Peyer's patch (tissue), 4 donors: ENCODE results near the gene BAHD1.

Source experiments
- CTCF ChIP-seq, 6 experiments: fragments of 450-650 bp in 4 of 6; fragments of 200-600 bp in 2 of 6; sonication (generic) in 1 of 6; IDR thresholded peaks; one replicate each; pipeline ENCODE4 v1.5.1; 2017 to 2019; ENCODE audit warnings: antibody characterized with exemption in 6 of 6, mild to moderate bottlenecking in 3 of 6, moderate library complexity in 1 of 6
- POLR2A ChIP-seq, 2 donors: fragments of 450-650 bp; IDR thresholded peaks; one replicate each; pipeline ENCODE4 v1.5.1; 2017; ENCODE audit warnings: antibody characterized with exemption in 2 of 2, mild to moderate bottlenecking in 2 of 2, moderate library complexity in 2 of 2

GRCh38 chr15:40436892-40437751, 3.6 kb upstream of the BAHD1 start:
- TF ChIP-seq CTCF (IDR thresholded peaks at IDR 0.05) (no peak), POLR2A (IDR thresholded peaks at IDR 0.05) (no peak)
